NCI-H1694 treated with DMSO at 0.1 percent for 48 hours (cell line): ENCODE data around the gene BAG5.
"Not testable (repeated sequence)": the region's sequence is repeated elsewhere in the genome, so short reads cannot be mapped to it uniquely, and the experiment has no call there.

Experiments
- DNase-seq: peaks from one replicate; lab custom pipeline; 2025; lab: John Stamatoyannopoulos, UW

The BAG5 gene

DNA sequence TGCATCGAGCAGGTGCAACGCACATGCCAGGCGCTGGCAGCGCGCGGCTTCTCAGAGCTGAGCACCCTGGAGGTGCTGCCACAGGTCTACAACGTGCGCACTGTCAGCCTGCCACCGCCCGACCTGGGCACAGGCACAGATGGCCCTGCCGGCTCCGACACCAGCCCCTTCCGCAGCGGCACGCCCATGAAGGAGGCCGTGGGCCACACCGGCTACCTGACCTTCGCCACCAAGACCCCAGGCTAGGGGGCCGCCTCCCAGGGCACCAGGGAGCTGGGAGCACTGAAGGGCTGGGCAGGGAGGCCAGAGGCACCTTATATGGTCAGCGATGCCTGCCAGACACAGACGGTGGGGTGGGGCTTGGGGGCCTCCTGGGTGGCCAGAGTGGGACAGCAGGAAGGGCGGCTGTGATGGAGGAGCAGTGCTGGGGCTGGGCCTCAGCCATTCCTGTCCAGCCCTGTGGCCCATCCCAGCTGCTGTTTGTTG, 27.8 kb downstream of the BAG5 start:
- no peak for DNase-seq

DNA sequence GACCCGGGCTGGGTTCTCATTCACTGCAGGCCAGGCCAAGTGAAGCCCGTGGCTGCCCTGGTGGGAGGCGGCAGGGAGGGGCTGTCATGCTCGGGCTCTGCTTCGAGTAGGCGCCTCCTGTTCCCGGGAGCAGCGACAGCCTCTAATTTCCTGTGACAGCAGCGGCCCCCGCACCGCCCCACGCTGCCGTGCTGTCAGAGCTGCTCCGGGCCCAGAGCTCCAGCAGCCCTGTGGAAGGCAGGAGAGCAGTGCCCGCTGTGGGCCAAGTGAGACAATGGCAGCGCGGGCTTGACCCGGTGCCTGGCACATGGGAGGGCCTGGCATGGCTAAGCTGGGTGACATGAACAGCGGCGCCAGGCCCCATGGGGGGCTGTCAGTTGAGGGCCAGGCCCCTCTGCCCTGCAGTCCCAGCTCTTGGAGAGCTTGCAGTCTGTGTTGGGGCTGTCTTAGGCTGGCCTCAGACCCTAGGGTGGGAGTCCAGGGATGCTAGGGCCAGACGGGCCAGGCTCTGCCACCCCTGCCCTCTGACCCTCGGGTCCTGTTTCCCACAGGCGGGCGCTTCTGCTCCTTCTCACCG, 28.4 kb downstream of the BAG5 start:
- DNase-seq: no peak

DNA sequence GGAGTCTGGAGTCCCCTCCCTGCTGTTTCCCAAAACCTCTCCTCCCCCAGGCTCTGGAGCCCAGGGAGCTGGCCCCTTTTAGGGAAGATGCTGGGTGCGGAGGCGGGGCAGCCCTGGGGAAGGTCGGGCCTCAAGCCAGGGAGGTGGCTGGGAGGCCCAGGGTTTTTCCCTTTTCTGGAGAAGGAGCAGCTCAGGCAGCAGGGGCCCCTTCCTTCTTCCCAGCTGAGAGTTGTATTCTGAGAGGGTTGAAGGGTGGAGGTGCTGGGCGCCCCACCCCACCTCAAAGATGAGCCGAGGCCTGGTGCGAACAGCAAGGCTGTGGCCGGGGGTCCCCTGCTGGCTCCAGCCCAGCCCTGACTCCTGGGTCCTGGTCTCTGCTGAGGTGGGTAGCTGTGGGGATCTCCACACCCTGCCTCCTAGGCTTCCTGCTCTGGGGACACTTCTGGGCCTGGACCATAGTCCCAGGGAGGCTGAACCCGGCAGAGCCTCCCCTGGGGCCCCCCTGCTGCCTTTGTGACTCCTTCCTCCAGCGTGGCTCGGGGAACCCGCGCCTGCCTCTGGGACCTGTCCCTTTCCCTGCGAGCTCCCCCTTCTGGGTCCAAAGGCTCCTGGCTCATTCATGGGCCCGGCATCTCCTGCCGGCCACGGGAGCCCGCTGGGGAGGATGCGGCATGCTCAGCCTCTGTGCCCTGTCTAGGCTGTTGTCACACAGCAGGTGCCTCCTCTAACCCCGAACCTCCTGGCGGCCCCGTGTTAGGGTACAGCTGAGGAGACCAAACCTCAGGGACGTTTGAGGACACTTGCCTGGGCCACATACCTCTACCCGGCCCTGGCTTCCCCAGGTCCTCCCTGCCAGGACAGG, 29.1 kb downstream of the BAG5 start:
- no peak for DNase-seq

DNA sequence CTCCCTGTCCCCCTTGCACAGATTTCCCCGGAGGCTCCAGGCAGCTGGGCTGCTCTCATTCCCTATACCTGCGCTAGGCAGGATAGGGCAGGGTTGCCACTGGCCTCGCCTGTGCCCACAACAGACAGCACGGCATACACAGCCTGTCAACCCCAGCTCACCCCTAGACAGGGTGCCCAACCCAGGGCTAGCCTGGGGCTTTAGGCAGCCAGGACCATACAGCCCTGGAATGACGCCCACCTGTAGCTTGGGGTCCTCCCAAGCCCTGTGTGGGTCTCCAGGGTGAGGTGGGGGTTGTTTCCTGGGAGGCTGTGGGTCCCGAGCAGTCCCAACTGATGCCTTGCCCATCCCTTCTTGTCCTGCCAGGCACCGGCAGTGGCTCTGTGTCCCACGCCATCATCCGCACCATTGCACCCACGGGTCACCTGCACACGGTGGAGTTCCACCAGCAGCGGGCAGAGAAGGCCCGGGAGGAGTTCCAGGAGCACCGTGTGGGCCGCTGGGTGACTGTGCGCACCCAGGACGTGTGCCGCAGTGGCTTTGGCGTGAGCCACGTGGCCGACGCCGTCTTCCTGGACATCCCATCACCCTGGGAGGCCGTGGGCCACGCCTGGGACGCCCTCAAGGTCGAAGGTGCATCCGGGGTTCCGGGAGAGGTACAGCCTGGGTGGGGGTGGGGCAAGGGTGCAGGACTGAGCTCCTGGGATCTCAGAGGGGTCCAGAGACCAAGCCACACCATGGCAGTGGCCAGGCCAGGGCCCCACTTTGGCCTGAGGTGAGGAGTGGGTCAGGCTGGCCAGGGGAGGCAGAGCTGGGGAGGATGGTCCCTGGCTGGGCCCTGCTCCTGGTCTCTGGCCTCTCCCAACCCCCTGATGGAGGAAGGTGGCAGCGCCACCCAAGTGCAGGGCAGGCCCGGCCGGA, 30.0 kb downstream of the BAG5 start:
- DNase-seq: no peak

DNA sequence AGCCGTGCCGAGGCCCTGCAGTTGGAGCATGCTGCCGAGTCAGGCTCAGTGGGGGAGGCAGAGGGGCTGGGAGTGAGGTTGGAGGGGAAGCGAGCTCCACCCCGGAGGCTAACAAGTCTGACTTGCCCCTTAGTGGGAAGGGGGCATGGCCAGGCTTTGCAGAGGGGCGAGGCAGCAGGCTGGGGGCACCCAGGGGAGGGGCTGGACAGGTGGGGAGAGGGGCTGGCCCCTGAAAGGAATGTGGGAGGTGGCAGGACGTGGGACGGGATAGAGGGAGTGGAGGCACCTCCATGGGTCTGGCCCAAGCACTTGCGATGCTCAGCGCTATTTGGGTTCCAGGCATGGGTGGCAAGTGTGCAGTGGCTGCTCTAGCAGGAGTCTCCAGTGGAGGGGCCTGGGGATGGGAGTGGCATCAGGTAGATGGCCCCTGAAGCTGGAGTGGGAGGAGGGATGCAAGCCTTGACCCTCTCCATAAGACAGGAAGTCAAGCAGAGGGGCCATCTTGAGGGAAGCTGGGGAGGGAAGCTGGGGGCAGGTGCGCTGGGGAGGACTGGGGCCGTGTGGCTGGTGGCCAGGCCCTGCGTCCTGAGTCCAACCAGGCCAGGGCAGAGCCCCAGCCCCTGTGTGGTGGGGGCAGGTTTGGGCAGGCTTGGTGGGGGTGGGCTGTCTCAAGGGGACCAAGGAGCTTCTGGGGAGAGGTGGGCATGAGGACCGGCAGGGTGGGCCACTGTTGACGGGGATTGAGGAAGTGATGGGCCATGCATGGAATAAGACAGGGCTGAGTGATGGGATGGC, 30.8 kb downstream of the BAG5 start:
- no peak for DNase-seq

DNA sequence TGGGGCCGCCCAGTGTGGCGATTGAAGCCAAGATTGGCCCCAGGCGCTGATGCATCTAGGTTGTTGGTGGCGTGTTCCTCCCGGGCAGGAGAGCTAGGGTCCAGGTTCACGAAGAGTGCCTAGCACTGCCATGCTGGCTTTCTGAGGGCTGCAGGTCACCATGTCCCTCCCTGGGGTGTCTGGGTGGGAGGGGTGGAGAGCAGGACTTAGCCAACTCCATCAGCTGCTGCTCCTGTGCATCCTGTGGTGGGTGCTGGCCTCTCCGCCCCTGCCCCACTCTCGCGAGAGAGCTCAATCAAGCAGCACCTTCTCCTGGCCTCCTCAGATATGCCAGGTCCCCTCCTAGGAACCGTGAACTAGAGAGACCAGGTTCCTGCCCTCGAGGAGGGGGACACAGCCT, 31.6 kb downstream of the BAG5 start:
- no peak for DNase-seq

DNA sequence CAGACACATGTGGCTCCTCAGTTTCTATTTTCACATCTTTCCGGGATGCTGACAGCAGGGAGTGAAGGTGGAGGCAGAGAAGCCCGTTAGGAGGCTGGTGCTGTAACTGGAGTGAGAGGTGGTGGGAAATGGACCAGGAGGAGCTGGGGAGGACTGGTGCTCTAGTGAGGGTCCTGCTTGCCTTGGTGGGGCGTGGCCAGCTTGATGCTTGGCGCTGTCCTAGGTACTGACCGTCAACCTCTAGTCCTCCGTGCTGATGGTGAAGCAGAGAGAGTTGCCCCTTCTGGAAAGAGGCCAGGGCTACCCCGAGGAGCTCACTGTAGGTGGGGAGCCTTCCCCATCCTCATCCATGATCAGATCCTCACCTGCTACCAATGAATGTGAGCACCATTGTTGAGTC, 32.1 kb downstream of the BAG5 start:
- no peak for DNase-seq

DNA sequence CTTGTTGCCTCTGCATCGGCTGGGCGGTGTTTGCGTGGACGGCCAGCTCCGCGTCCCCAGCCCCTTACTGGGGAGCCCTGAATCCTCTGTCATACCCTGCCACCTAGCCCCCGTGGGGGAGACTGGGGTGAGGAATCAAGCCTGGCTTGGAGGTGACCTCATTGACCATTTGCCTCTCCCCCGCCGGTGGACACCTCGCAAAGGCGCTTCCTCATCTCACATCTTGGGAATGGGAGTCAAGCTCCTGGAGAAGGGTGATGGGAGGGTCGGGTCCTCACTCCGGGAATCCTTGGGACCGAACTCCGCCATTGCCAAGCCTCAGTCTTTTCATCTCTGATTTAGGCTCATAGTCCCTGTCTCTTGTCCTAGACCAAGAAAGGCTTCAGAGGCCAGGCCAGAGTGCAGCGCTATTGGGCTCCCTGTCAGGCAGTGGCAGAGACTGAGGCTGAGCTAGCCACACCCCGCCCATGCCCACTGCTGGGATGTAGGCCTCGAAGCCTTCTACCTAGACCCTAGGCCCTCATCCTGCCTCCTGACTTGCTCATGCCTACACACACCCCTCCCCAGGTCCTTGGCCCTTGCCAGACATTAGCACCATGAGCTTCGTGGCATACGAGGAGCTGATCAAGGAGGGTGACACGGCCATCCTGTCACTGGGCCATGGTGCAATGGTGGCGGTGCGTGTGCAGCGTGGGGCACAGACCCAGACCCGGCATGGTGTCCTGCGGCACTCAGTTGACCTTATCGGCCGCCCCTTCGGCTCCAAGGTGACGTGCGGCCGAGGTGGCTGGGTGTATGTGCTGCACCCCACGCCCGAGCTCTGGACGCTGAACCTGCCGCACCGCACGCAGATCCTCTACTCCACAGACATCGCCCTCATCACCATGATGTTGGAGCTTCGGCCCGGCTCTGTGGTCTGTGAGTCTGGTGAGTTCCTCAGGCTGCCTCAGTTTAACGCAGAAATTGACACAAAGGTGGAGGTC, 32.8 kb downstream of the BAG5 start:
- DNase-seq: no peak

DNA sequence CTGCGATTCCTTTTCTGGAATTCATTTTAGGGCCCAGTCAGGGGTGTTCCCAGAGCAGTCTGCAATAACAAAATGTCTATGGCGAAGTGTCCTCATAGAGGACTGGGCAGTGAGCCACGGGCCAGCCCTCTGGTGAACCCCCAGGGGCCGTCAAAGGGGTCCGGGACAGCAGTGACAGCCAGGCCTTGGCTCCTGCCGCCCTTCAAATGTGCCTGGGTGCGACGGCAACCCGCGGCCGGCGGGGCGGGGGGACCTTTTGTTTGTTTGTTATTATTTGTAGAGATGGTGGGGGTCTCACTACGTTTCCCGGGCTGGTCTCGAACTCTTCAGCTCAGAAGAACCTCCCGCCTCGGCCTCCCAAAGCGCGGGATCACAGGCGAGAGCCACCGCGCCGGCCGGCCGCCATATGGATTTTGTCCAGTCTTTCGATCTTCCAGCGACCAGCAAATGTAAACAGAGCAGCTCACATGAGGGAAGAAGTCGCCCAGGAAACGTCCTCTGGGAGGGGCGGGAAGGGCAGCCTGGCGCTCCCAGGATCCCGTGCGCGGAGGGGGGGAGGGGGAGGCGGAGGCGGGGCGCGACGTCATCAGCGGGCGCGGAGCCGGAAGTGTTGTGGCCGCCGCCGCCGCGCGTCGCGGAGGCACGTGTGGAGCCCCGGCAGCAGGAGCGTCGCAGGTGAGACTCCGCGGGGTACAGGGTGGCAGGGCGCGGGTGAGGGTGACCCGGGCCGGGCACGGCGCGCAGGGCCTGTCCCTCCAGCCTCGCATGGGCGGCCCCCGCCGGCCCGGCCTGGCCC, 33.7 kb downstream of the BAG5 start, which contains the start of gene TRMT61A:
Gene TRMT61A (plus strand): TSS at position 610 of the 796 bp plus-strand sequence. CDS start 783 bp downstream, outside the sequence.
- DNase-seq: peak; percentile 93

DNA sequence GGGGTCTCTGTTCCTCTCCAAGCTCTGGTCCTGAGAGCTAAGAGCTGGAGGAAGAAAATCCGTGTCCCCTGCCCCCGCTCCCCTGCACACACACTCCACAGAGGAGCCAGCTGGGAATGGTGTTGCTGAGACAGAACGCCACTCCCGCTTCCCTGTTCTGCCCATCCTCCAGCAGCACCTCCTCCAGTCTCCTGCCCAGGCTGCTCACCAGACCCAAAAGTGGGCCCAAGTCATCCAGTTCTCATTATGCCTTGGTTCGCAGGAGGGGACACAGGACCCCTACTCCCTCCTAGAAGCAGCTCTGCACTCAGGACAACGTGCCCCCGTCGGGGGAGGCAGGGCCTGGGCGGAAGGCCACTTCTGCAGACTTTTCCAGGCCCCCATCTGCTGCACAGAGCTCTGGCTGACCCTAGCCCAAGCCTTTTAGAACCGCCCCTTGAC, 34.3 kb downstream of the BAG5 start:
- DNase-seq: no peak

DNA sequence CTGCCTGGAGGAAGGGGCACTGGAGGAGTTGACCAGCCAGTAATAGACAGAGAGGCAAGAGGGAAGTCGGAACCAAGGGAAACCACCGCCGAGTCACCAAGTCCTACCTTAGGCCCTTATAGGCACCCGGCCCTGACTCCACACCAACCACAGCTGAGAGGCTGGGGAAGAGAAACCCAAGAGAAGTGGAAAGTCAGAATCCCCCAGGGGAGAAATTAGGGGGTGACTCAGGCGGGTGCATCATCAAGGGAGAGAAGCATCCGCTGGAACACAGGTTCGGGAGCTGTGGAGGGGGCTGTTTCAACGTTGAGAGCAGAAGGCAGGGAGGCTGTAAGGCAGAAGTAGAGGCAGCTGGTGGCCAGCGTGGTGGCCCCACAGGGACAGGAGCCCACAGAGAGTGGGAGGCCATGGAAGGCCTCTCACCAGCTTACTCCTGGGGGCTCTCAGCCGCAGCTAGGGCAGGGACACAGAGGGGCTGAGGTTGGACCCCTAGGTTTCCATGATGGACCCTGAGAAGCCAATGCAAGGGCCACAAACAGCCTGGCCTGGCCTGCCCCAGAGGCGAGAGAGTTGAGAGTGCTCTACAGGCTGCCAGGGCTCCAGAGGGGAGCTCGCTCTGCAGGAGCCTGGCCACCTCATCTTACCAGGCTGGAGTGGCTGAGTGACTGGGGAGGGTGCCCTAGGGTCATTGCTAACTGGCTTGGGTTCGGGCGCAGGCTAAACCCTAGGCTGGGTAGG, 34.9 kb downstream of the BAG5 start:
- DNase-seq: no peak

DNA sequence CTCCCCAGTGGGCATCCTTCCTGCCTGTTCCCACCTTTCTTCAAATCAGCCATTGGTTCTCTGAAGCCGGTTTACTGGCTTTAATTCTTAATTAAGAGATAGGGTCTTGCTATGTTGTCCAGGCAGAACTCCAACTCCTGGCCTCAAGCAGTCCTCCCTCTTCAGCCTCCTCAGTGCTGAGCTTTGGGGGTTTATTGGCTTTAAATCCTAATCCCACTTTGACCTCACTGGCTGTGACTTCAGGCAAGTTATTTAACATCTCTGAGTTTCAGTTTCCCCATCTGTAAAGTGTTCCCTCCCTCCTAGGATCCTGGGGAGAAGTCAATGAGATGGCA, 35.6 kb downstream of the BAG5 start:
- no peak for DNase-seq

DNA sequence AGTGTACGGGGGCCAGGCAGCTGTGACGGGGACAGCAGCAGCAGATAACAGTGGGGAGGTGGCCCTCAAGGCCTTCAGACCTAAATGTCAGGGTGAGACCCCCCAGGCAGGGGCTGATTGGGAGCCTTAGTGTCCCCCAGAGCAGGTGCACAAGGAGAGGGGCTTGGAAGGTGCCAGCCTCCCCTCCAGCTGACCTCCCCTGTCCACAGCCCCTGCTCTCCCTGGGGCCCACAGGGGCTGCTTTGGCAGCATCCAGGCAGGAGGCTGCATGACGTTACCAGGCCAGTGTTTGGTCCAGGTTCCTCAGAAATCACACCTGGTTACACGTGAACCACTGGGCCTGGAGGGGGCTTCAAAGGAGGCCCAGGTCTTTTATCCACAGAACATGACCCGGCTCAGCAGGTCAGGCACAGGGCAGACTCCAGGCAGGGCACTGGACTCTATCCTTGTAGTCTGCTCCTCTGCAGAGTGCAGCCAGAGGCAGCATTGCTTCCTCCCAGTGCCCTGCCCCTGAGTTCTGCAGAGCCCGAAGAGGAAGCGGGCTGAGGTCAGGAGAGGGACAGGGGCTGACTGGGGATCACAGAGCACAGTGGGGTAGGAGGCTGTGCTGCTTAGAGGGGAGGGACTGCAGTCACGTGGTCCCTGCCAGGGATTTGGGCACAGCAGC, 36.1 kb downstream of the BAG5 start:
- DNase-seq: no peak

DNA sequence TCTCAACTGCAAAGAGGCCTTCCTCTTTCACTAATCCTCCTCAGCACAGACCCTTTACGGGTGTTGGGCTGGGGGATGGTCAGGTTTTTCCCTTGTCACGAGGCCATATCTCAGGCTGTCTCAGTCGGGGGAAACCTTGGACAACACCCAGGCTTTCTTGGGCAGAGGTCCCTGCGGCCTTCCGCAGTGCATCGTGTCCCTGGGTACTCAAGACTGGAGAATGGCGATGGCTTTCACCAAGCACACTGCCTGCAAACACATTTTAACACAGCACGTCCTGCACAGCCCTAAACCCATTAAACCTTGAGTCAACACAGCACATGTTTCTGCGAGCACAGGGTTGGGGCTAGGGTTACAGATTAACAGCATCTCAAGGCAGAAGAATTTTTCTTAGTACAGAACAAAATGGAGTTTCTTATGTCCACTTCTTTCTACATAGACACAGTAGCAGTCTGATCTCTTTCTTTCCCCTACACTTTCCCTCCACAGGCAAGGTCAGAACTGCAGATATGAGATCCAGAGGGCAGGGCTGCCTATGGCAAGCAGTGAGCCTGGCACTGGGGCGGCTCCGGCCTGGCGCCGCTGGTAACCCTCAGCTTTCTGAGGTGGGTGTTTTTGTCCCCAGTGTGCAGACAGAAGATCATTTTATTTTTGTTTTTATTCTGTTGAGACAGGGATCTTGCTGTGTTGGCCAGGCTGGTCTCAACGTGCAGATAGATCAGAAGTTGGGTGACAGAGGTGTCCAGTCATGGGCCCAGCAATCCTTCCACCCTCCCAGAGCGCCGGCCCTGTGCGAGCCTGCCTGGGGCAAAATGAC, 36.8 kb downstream of the BAG5 start:
- not testable (repeated sequence) for DNase-seq

DNA sequence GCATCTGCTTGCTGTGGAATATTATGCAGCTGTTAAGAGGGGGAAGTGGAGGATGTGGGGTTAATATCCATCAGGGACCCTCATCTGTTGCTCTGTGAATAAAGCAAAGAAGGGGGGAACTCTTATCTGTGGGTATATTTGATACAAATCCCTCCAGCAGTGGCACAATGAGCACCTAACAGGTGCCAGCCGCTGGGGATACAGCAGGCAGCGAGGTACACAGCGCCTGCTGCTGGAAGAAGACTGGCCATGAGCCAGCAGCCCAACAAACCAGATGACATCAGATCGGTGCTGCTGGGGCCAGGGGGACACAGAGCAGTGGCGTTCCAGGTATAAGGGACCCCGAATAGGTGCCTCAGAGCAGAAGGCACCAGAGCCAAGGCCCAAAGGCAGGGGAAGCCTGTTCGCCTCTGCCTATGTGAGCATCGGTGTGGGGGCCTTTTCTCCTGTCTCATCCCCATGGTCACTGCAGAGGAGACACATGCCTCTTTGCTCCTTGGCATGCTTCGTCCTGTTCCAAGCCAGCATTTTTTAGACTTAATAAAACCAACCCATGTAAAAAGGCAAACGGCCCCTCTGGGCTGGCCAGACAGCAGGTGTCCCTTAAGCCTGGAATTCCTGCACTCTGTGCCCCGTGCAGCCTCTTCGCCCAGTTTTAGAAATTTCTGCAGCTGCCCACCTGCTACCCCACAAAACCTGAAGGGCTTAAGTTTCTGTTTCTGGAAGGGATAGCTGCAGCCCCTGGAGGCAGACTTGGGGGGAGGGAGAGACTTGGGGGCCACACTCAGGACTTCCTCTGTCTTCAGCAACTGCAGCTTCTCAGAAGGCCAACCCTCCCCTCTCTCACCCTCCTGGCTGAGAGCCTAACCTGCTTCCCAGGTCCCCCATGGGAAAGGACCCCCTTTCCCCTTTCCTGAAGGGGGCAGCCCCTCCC, 38.2 kb downstream of the BAG5 start:
- DNase-seq: no peak

DNA sequence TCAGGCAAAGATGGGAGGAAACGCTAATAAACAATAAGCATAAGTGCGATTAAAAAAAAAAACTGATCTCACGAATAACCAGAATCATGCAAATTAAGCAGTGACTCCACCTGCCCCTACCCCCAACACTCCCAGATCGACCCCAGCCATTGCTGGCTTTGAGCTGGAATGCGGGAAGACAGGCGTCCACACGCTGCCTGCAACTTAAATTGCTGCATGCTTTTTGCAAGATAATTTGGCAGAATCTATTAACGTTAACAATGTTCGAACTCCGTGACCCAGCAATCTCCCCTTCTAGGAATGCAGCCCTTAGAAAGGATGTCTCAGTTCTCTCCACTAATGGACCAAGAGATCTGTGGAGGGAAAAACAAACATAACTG, 38.9 kb downstream of the BAG5 start:
- DNase-seq: no peak
